ENCODE data around the gene LYPD1. TPM values are rescaled to one million over a fixed set of nuclear protein-coding genes. Genes with fewer than 3 reads are reported as not detected.

Gene LYPD1
- total and polyA plus RNA-seq, 4 donors: 0.17 to 0.65 (median 0.46) TPM

- H3K27ac ChIP-seq (ENCODE audit: low read depth in 1 of 2, low read length in 2 of 2): no peak overlapping the region
- H3K27me3 ChIP-seq (ENCODE audit: control insufficient read depth in 4 of 4, insufficient read depth in 4 of 4, low read length in 3 of 4): no peaks in the 10 kb centered on the region
- H3K4me3 ChIP-seq (ENCODE audit: low read depth in 1 of 3, low read length in 3 of 3): no peak overlapping the region
- H3K4me1 ChIP-seq (ENCODE audit: control insufficient read depth in 4 of 4, insufficient read depth in 4 of 4, low read length in 3 of 4): peaks cover 2 to 18% (median 13%) of the 10 kb centered on the region in 4 donors
- no peaks in the 10 kb centered on the region for H3K9me3 ChIP-seq (ENCODE audit: control insufficient read depth in 4 of 4, low read length in 3 of 4)
- DNase-seq (ENCODE audit: low spot score): no peak
- no peaks in the 10 kb centered on the region for H3K36me3 ChIP-seq (ENCODE audit: control insufficient read depth in 4 of 4, insufficient read depth in 3 of 4, low read depth in 1 of 4, low read length in 3 of 4)
- no peak overlapping the region for H3K9ac ChIP-seq (ENCODE audit: low read depth in 1 of 2, low read length in 2 of 2)
- TF ChIP-seq JUND (IDR thresholded peaks at IDR 0.05) (no peak), ZBTB33 (IDR thresholded peaks at IDR 0.05) (no peak), RXRA (IDR thresholded peaks at IDR 0.05) (peak; percentile 12 to 30)
These were observed 28.2 kb downstream of the LYPD1 start for GRCh38 chr2:132641819-132642218.

GRCh38 chr2:132640116-132640515, 29.9 kb downstream of the LYPD1 start:
- H3K27me3 ChIP-seq (ENCODE audit: control insufficient read depth in 4 of 4, insufficient read depth in 4 of 4, low read length in 3 of 4): no peaks in the 10 kb centered on the region
- H3K9ac ChIP-seq (ENCODE audit: low read depth in 1 of 2, low read length in 2 of 2): no peak overlapping the region
- DNase-seq (ENCODE audit: low spot score): no peak
- TF ChIP-seq EGR1 (IDR thresholded peaks at IDR 0.05; ENCODE audit: low read depth in 2 of 2) (no peak), CTCF (IDR thresholded peaks at IDR 0.05; ENCODE audit: low read depth, low read length, missing input control) (no peak), GABPA (IDR thresholded peaks at IDR 0.05 in 1 of 2, conservative IDR thresholded peaks at IDR 0.05 in 1 of 2) (no peak), ATF3 (IDR thresholded peaks at IDR 0.05) (no peak), HNF4A (conservative IDR thresholded peaks at IDR 0.05) (no peak), ZBTB33 (IDR thresholded peaks at IDR 0.05) (no peak), RXRA (IDR thresholded peaks at IDR 0.05) (no peak), SP1 (IDR thresholded peaks at IDR 0.05) (no peak), REST (IDR thresholded peaks at IDR 0.05) (no peak), JUND (IDR thresholded peaks at IDR 0.05) (no peak), FOXA2 (IDR thresholded peaks at IDR 0.05) (no peak), RAD21 (IDR thresholded peaks at IDR 0.05) (no peak), FOXA1 (IDR thresholded peaks at IDR 0.05) (no peak)
- no peak overlapping the region for H3K27ac ChIP-seq (ENCODE audit: low read depth in 1 of 2, low read length in 2 of 2)
- H3K9me3 ChIP-seq (ENCODE audit: control insufficient read depth in 4 of 4, low read length in 3 of 4): no peaks in the 10 kb centered on the region
- peaks cover 2 to 30% (median 16%) of the 10 kb centered on the region in 4 donors for H3K4me1 ChIP-seq (ENCODE audit: control insufficient read depth in 4 of 4, insufficient read depth in 4 of 4, low read length in 3 of 4)
- no peaks in the 10 kb centered on the region for H3K36me3 ChIP-seq (ENCODE audit: control insufficient read depth in 4 of 4, insufficient read depth in 3 of 4, low read depth in 1 of 4, low read length in 3 of 4)
- no peak overlapping the region for H3K4me3 ChIP-seq (ENCODE audit: low read depth in 1 of 3, low read length in 3 of 3)

Measured in liver (tissue), 9 donors.